Adrenal gland (tissue), 12 donors: ENCODE results near the gene PARD6G. TPM values are rescaled to one million over a fixed set of nuclear protein-coding genes. Genes with fewer than 3 reads are reported as not detected.

ENCODE experiments used
- DNase-seq, 7 donors: peaks; one replicate each; pipeline ENCODE4 v3.0.0-alpha.2; 2019 to 2020
- H3K27ac ChIP-seq, 5 donors: fragments of 200-600 bp; sonication (generic) in 4 of 5; 1 replicate in 3 of 5; 2 replicates in 2 of 5; pipeline versions ENCODE4 v1.5.1 to v1.8.0; 2016 to 2020; ENCODE audit warnings: mild to moderate bottlenecking in 1 of 5
- H3K27me3 ChIP-seq: fragments of 200-600 bp; 2 replicates; pipeline ENCODE4 v1.8.0; 2021
- H3K36me3 ChIP-seq, 2 donors: fragments of 200-600 bp; replicated peaks in 1 of 2; 1 replicate in 1 of 2; 2 replicates in 1 of 2; pipeline versions ENCODE4 v1.5.1 to v1.8.0; 2018 to 2022
- H3K4me1 ChIP-seq, 2 donors: fragments of 200-600 bp; replicated peaks in 1 of 2; 1 replicate in 1 of 2; 2 replicates in 1 of 2; pipeline versions ENCODE4 v1.5.1 to v1.8.0; 2018 to 2021
- H3K4me3 ChIP-seq, 4 donors: fragments of 200-600 bp; sonication (generic) in 3 of 4; one replicate each; pipeline ENCODE4 v1.5.1; 2016 to 2018
- H3K9me3 ChIP-seq, 3 donors: fragments of 200-600 bp; sonication (generic) in 1 of 3; replicated peaks in 1 of 3; 1 replicate in 2 of 3; 2 replicates in 1 of 3; pipeline versions ENCODE4 v1.5.1 to v1.8.0; 2016 to 2021
- POLR2A ChIP-seq, 2 donors: fragments of 450-650 bp; IDR thresholded peaks; one replicate each; pipeline ENCODE4 v1.6.1; 2017; ENCODE audit warnings: antibody characterized with exemption in 2 of 2, mild to moderate bottlenecking in 2 of 2, moderate library complexity in 1 of 2
- WGBS, 4 donors: extraction: QIAGEN DNeasy Blood & Tissue Kit in 2 of 4; methylation state at CpG; one replicate each; pipeline versions ENCODE4 v1.1.5 to v1.1.7; 2013 to 2017; 5-methylcytosine and 5-hydroxymethylcytosine counted together
- intact Hi-C, 2 donors: fragments of 100-400 bp; cut with DNase I; formaldehyde crosslinking; loops; one replicate each; pipeline versions ENCODE4 v1.14.1 to v1.15.0; 2022 to 2023
- polyA plus RNA-seq, 3 donors: library from polyadenylated mRNA; stranded (reverse); fragments of 200-250 nt in 2 of 3; fragments of 350-450 nt in 1 of 3; fragmentation: Illumina TruSeq in 1 of 3; extraction: RNeasy Lipid Tissue Mini Kit (QIAGEN cat#74804) in 1 of 3; gene quantifications; one replicate each; pipeline ENCODE4 v1.2.3, GENCODE V29; 2013 to 2014
- total RNA-seq, 9 donors: library from RNA; depleted of rRNA in 4 of 9; stranded (reverse); fragments of >200 nt in 4 of 9; fragments of 120-200 nt in 1 of 9; fragmentation: NEBNext Ultra II Directional in 1 of 9; extraction: Animal tissue kit (Norgen Biotek cat#: 25700) in 1 of 9; gene quantifications; one replicate each; pipeline versions ENCODE4 v1.1.0 to v1.2.4, GENCODE V29; 2013 to 2023
- TF ChIP-seq, protein P1 (sequence below), 6 experiments: fragments of 450-650 bp in 4 of 6; fragments of 200-600 bp in 2 of 6; sonication (generic) in 1 of 6; IDR thresholded peaks; 1 replicate in 5 of 6; 2 replicates in 1 of 6; pipeline versions ENCODE4 v1.5.1 to v1.8.0; 2016 to 2021; ENCODE audit warnings: antibody characterized with exemption in 6 of 6, mild to moderate bottlenecking in 2 of 6, moderate library complexity in 1 of 6
- donor health status: healthy with polysubstance abuse.
- donor health status: Bipolar disorder and iron deficiency.
- donor health status: DM: yes; HTN: yes; CAD: no.
- donor health status: DM: no; HTN: no; CAD: no.
- donor health status: DM: no; HTN: no; CAD: no.
- donor health status: DM: yes; HTN: yes; CAD: no.

PARD6G gene
- total and polyA plus RNA-seq, 12 donors, result 0.95 to 4.3 (median 2.3) TPM

DNA sequence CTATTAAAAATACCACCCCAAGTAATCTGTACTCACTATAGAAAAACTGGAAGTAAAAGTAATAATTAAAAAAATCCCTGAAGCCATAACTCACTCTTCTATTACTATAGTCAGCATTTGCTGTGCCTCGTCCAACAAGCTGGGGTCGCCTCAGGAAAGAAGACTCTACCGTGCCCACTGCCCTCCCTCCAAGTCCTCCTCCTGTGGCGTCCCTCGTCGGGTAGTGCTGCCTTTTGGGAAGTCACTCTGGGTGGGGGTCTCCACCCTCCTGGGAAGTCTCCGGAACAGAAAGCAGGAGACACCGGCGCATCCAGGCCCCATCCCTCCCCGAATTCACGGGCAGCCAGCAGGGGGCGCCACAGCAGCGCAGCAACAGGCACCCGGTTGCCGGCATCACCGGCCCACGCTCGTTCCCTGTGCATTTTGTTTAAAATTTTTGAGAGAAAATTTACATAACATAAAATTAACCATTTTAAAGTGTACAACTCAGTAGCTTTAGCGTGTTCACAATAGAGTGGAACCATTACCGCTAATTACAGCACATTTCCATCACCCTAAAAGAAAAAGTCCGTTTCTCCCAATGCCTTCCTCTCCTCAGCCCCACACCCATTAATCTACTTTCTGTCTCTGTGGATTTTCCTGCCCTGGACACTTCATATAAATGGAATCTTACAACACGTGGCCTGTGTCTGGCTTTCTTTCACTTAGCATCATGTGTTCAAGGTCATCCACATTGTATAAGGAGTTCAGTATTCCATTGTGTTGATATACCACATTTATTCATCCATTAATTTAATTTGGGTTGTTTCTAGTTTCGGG is 76.1 kb downstream of the PARD6G start:
- Histone ChIP-seq H3K4me1 (peaks cover 0 to 8% of the 10 kb centered on the region in 2 donors), H3K9me3 (no peaks in the 10 kb centered on the region), H3K27ac (no peak overlapping the region), H3K4me3 (peak overlapping the region in 1 of 4 donors; percentile 38), H3K27me3 (no peaks in the 10 kb centered on the region), H3K36me3 (no peaks in the 10 kb centered on the region)
- 14 to 27% (median 19%) methylated on average over 19 to 23 of the region's 23 CpGs for WGBS, 4 donors
- DNase-seq, result peak in 6 of 7 donors; percentile 50 to 69 (median 62)
- intact Hi-C loops, result no loop called here
- TF ChIP-seq, protein P1, sequence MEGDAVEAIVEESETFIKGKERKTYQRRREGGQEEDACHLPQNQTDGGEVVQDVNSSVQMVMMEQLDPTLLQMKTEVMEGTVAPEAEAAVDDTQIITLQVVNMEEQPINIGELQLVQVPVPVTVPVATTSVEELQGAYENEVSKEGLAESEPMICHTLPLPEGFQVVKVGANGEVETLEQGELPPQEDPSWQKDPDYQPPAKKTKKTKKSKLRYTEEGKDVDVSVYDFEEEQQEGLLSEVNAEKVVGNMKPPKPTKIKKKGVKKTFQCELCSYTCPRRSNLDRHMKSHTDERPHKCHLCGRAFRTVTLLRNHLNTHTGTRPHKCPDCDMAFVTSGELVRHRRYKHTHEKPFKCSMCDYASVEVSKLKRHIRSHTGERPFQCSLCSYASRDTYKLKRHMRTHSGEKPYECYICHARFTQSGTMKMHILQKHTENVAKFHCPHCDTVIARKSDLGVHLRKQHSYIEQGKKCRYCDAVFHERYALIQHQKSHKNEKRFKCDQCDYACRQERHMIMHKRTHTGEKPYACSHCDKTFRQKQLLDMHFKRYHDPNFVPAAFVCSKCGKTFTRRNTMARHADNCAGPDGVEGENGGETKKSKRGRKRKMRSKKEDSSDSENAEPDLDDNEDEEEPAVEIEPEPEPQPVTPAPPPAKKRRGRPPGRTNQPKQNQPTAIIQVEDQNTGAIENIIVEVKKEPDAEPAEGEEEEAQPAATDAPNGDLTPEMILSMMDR (IDR thresholded peaks at IDR 0.05), result peak; percentile 66 to 88 (median 78)
- no peak for TF ChIP-seq POLR2A (IDR thresholded peaks at IDR 0.05)

DNA sequence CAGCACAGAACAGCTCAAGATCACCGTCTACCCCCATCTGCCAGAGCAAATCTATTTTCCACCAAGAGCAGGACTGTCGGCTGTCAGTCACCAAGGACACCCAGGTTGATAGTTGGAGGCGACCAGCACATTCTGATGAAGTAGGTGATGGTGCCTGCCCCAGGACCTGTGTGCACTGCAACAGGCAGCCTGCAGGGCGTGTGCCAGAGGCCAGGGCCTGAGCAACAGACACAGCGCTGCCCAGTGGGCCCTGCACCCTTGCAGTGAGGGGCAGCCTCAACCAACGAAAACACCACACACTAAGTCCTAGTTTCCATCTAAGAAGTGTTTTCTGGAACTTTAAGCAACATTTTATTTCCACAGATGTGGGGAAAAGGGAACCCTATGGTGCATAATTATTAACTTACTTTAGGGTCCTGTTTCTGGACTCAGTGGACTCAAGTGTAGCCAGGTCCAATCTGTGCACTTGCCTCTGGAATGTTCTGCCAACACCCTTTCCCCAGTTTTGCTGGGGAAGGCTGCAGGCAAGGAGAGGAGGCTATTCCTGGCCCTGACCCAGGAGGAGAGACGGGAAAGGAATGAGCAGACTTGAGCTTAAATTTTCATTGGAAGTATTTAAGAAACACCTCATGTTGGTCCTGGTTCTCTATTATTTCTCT is 76.8 kb downstream of the PARD6G start:
- intact Hi-C loops, result no loop called here

DNA sequence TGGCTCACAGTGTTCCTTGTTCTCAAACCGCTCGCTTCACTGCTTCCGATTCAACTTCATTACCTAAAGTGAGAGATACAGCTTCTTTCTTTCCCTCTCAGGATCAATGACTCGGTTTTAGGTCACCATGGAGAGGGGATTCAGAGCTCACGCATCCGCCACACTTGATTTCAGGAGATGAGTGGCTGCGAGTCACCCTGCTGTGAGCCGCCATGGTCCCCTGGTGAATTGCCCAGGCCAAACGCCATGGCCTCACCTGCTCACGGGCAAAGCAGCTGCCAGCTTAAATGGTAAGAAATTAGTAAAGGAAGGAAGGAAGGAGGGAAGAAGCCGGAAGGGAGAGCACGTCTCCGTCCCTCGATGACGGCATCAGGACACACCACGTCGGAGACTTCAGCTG is 77.7 kb downstream of the PARD6G start:
- Histone ChIP-seq H3K27me3 (no peaks in the 10 kb centered on the region), H3K4me1 (peaks cover 0 to 8% of the 10 kb centered on the region in 2 donors), H3K27ac (no peak overlapping the region), H3K9me3 (peaks cover 0 to 5% (median 0%) of the 10 kb centered on the region in 3 donors), H3K4me3 (no peak overlapping the region), H3K36me3 (no peaks in the 10 kb centered on the region)
- intact Hi-C loops, result no loop called here
- no peak for DNase-seq
- TF ChIP-seq, protein P1 (IDR thresholded peaks at IDR 0.05), result no peak
- TF ChIP-seq POLR2A (IDR thresholded peaks at IDR 0.05), result no peak
- 89 to 94% (median 91%) methylated on average over 17 of the region's 17 CpGs for WGBS, 4 donors

More for the DNA sequence above, 76.8 kb downstream of the PARD6G start:
- WGBS, 4 donors, result 75 to 92% (median 83%) methylated on average over 6 to 7 of the region's 7 CpGs
- Histone ChIP-seq H3K27ac (no peak overlapping the region), H3K4me1 (peaks cover 0 to 8% of the 10 kb centered on the region in 2 donors), H3K9me3 (no peaks in the 10 kb centered on the region), H3K36me3 (no peaks in the 10 kb centered on the region), H3K27me3 (no peaks in the 10 kb centered on the region), H3K4me3 (peak overlapping the region in 1 of 4 donors; percentile 38)
- no peak for DNase-seq
- TF ChIP-seq POLR2A (IDR thresholded peaks at IDR 0.05), result no peak
- TF ChIP-seq, protein P1 (IDR thresholded peaks at IDR 0.05), result no peak

DNA sequence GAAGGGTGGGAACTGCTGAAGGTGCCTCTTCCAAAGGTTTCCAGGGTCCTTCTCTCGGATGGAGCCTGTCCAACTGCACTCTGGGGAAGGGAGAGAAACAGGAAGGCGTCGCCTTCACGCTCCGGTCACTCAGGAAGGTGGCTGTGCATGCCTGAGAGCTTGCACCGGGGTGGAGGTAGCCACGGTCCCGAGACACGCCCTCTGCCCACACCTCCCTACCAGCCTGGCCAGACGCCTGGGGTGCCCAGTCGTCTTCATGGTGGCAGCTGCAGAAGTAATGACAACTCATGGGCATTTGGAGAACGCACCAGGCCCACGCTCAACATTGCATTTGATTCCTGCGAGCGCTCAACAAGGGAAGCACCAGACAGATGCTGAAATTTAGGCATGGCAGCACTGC is 78.3 kb downstream of the PARD6G start:
- no peak overlapping the region for H3K4me3 ChIP-seq
- no peak for DNase-seq
- no peak overlapping the region for H3K27ac ChIP-seq
- intact Hi-C loops, result no loop called here
- WGBS, 4 donors, result 84 to 92% (median 89%) methylated on average over 11 to 15 of the region's 15 CpGs
- no peaks in the 10 kb centered on the region for H3K36me3 ChIP-seq
- TF ChIP-seq, protein P1 (IDR thresholded peaks at IDR 0.05), result no peak
- TF ChIP-seq POLR2A (IDR thresholded peaks at IDR 0.05), result no peak
- H3K4me1 ChIP-seq, result peaks cover 0 to 8% of the 10 kb centered on the region in 2 donors
- H3K27me3 ChIP-seq, result no peaks in the 10 kb centered on the region
- H3K9me3 ChIP-seq, result peaks cover 0 to 5% (median 0%) of the 10 kb centered on the region in 3 donors
